GM19043 (cell line): ENCODE measurements around the gene NRCAM.

Experiments used
- ATAC-seq: cut with Tn5 transposase; IDR thresholded peaks from one replicate; pipeline ENCODE4 v1.9.1; 2021; ENCODE audit warnings: low read depth; ENCODE audit not compliant: unreplicated experiment

Gene NRCAM

GRCh38 chr7:108181073-108181985 lies 274.9 kb downstream of the NRCAM start:
- ATAC-seq: no peak

- no peak for ATAC-seq
Measured at GRCh38 chr7:108178398-108178797, 277.8 kb downstream of the NRCAM start.

DNA sequence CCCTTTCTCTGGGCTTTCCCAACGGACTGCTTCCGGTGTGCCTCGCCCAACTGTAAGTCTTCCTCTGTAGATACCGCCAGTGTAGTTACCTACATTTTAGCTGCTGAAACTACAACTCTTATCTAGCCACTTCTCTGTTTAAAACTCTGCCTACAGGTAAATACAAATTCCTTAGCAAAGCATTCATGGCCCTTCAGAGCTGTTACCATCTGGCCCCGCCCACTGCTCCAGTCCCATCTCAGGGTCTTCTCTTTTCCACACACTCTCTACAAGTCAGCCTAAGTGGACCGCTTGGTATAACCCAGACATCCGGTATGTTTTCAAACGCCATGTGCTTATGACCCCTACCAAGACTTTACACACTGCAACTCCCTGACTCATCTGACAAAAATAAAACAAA lies 285.1 kb downstream of the NRCAM start:
- ATAC-seq: no peak

GRCh38 chr7:108170251-108170650 lies 286.0 kb downstream of the NRCAM start:
- no peak for ATAC-seq

DNA sequence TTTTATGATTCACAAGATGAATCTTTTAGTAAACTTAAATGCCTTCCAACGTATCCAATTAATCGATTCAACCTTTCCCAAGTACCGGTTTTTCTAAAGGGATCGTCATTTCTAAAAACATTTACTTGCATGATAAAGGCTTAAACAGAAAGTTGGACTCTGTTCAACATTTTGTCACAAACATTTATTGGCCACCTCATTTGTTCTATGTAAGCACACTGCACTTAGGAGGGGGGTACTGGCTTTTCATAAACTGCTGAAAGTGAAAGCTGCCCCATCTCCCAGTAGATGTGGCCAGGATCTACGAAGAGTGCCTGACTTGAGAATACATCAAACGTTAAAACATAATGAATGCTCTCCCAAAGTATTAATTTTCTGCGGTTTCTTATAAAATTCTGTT lies 288.8 kb downstream of the NRCAM start:
- ATAC-seq: no peak

DNA sequence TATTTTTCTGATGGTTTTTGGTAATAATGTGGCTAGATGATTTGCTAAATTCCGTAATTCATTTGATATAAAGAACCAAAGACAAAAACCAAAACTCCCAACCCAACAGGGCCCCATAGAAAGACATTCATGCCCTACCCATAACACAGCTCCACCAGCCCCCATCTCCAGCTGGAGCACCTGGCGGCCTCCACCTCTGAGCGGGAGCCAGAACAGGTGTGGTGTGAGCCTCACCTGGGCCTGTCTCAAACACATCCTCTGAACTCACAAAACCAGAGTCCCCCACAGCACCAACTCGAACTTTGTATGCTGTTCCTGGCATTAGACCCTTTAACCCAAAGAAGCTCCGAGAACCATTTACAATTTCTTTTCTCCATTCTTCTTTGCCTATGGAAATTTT lies 289.5 kb downstream of the NRCAM start:
- ATAC-seq: no peak

GRCh38 chr7:108165723-108166122 lies 290.5 kb downstream of the NRCAM start:
- ATAC-seq: no peak

DNA sequence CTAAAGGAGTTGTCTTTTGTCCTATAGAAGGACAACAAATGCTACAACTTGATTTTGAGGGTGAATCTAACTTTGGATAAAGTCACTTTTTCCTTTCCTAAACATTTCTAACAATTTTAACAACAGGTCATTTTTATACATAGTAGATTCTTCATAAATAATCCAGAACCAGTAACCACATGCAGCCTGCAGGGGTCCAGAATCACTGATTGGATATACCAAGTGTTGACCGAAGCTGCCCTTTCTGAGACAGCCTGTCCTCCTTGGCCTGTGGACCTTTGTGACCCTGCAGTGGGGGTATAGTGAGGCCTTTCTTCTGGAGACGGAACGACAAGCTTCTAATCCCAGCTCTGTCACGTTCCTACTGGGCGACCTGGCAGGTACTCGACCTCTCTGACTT lies 291.3 kb downstream of the NRCAM start:
- ATAC-seq: no peak

- ATAC-seq: no peak
Measured at GRCh38 chr7:108164342-108164741, 291.9 kb downstream of the NRCAM start.

- no peak for ATAC-seq
Measured at GRCh38 chr7:108158776-108159175, 297.5 kb downstream of the NRCAM start.

- no peak for ATAC-seq
Measured at GRCh38 chr7:108157606-108158335, 298.5 kb downstream of the NRCAM start.

DNA sequence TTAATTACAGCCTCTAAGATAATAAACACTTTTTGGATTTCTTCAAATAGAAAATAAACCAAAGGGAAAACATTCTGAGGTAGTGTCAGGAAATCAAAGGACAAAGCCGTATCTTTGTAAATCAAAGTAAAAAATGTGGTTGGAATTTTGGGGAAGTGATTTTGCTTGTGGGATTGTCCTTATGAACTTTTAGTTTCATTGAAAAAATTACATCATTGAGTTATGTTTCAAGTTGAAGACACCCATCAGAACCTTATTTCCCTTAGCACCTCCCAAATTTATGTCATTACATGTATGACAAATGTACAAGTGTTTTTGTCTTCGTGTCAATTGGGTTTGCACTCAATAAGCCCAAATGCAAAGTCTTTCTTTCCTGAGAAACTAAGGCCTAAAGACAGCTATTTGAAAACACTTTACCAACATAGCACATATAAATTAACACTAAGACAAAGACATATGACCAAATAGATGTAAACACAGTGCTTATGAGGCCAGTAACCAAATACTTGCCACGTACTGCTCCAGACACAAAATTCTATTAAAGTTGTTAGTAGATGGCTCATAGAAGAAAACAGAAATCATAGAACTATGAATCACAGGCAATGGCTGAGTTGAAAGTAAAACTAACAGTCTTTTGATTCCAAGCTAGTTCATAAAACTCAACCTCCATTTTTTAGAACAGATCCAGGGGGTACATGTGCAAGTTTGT lies 299.2 kb downstream of the NRCAM start:
- no peak for ATAC-seq

- ATAC-seq: no peak
Measured at GRCh38 chr7:108152198-108152597, 304.0 kb downstream of the NRCAM start.

GRCh38 chr7:108149908-108150307 lies 306.3 kb downstream of the NRCAM start:
- ATAC-seq: no peak

GRCh38 chr7:108149119-108149518 lies 307.1 kb downstream of the NRCAM start:
- no peak for ATAC-seq

GRCh38 chr7:108147031-108147563 lies 309.1 kb downstream of the NRCAM start:
- no peak for ATAC-seq

GRCh38 chr7:108146070-108146842 lies 310.0 kb downstream of the NRCAM start:
- peak; percentile 50 for ATAC-seq

DNA sequence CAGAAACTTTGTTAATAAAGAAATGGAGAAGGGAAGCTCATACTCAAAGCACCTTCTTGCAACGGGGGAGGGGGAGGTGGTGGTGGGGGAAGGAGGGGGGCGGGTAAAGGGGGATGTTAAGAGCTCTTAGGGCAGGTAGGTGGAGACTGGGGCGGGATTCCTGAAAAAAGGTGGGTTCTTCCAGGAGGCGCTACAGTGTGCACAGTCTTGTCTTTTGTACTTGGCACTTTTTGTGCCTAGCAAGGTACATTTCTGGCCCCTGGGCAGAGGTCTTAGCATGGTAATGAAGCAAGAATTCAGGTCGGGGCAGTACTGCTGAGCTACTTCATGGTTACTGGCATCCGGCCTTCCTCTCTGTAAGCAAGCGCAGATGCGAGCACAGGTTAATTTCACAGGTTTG lies 310.8 kb downstream of the NRCAM start:
- no peak for ATAC-seq

- no peak for ATAC-seq
Measured at GRCh38 chr7:108144931-108145330, 311.3 kb downstream of the NRCAM start.
